Measurements from ENCODE around the gene PTCD2. TPM values are rescaled to one million over a fixed set of nuclear protein-coding genes. Genes with fewer than 3 reads are reported as not detected.

Gene PTCD2
- total RNA-seq, 1 experiment from 2014 or later: 19.3 TPM

DNA sequence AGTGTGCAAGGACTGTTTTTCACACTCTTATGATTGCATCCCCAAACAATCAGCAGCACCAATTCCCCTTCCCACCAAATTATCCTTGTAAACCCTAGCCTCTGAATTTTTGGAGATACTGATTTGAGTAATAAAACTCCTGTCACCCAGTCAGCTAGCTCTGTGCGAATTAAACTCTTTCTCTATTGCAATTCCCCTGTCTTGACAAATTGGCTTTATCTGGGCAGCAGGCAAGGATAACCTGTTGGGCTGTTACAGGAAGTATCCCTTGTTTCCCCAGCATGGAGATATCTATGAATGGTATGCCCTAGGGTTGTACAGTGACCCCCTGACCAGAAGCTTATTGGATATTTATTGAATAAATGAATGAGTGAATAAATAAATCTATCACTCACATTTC lies 80.8 kb downstream of the PTCD2 start:
- CTCF ChIA-PET: no interaction called here
- intact Hi-C loops (cut with micrococcal nuclease): no loop called here
- Histone ChIP-seq H3K4me3 (replicated peaks in 1 of 2; ENCODE audit: low read depth in 1 of 2, low read length in 2 of 2) (no peak overlapping the region), H2AFZ (ENCODE audit: low read depth, low read length, poor library complexity, severe bottlenecking) (no peak overlapping the region), H3K79me2 (ENCODE audit: insufficient read depth, low read length) (no peaks in the 10 kb centered on the region), H3K27me3 (ENCODE audit: insufficient read depth, low read length) (no peaks in the 10 kb centered on the region), H4K20me1 (ENCODE audit: insufficient read depth) (no peaks in the 10 kb centered on the region), H3K9me2 (ENCODE audit: insufficient read depth) (no peaks in the 10 kb centered on the region), H3K36me3 (ENCODE audit: control insufficient read depth in 1 of 2, insufficient read depth in 2 of 2, low read length in 2 of 2) (no peaks in the 10 kb centered on the region), H3K4me2 (ENCODE audit: low read length) (no peak overlapping the region), H3K9ac (ENCODE audit: low read length) (no peak overlapping the region), H3K27ac (ENCODE audit: low read depth, low read length) (no peak overlapping the region), H3K4me1 (ENCODE audit: control insufficient read depth in 1 of 2, insufficient read depth in 2 of 2, low read length in 2 of 2) (no peaks in the 10 kb centered on the region), H3K9me3 (ENCODE audit: control insufficient read depth in 1 of 2, insufficient read depth in 1 of 2, low read depth in 1 of 2, low read length in 2 of 2) (peaks cover 5 to 11% of the 10 kb centered on the region in 2 experiments; a peak in 3 of 4 replicates)
- no peak for DNase-seq (ENCODE audit: low read depth, low spot score)
- RAD21 ChIA-PET (ENCODE audit: low non-redundant PET in 1 of 2, low total read pairs in 2 of 2, uncharacterized antibody in 2 of 2, unreplicated experiment in 2 of 2): no interaction called here
- ATAC-seq: no peak
- no peak for TF ChIP-seq ZNF274 (IDR thresholded peaks at IDR 0.05; ENCODE audit: low read depth, low read length)
- no peak for TF ChIP-seq EZH2 (IDR thresholded peaks at IDR 0.05)
- no peak for TF ChIP-seq ELF1 (IDR thresholded peaks at IDR 0.05; ENCODE audit: borderline replicate concordance, low read depth)
- TF ChIP-seq CBX3 (IDR thresholded peaks at IDR 0.05; ENCODE audit: low read depth): peak; percentile 68; the same call in 1 of the 2 replicates
- POLR2A ChIA-PET: no interaction called here
- no TSS peak for BruUV-seq (replicated peaks)

DNA sequence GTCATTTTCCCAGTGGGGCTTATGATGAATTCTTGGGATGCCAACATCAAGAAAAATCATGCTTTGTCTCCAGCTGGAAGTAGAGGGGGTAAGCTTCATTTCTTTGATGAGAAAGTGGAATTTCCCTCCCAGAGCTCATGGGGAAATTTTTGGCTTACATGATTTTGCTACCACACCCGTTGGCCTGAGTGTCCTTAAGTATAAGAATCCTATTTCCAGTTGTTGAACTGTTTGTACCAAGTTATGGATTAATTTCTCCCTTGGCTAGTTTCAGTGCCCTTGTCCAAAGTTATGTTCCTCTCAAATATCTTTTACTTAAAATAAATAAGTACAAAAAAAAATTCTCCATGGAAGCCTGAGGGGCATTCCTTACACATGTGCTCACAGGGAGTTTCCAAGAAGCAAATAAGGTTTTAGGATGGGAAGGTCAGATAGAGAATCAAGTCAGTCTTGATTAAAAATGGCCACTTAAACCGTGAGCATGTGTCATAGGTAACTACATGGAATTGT lies 82.3 kb downstream of the PTCD2 start:
- POLR2A ChIA-PET: no interaction called here
- no peak overlapping the region for H3K4me2 ChIP-seq (ENCODE audit: low read length)
- TF ChIP-seq RAD21 (IDR thresholded peaks at IDR 0.05; ENCODE audit: low read depth) (no peak), EZH2phosphoT487 (IDR thresholded peaks at IDR 0.05; ENCODE audit: borderline replicate concordance) (no peak), TCF7L2 (IDR thresholded peaks at IDR 0.05; ENCODE audit: borderline replicate concordance, extremely low read depth, insufficient read depth, insufficient read length) (no peak), EZH2 (IDR thresholded peaks at IDR 0.05) (no peak), REST (IDR thresholded peaks at IDR 0.05; ENCODE audit: low read depth) (no peak), ELF1 (IDR thresholded peaks at IDR 0.05; ENCODE audit: borderline replicate concordance, low read depth) (no peak), POLR2AphosphoS5 (IDR thresholded peaks at IDR 0.05; ENCODE audit: low read depth, low read length) (no peak), CEBPB (IDR thresholded peaks at IDR 0.05; ENCODE audit: low read depth) (no peak), JUND (IDR thresholded peaks at IDR 0.05) (no peak), YY1 (IDR thresholded peaks at IDR 0.05; ENCODE audit: extremely low read depth, insufficient replicate concordance, low read depth, low read length) (no peak)
- TF ChIP-seq, protein P1, sequence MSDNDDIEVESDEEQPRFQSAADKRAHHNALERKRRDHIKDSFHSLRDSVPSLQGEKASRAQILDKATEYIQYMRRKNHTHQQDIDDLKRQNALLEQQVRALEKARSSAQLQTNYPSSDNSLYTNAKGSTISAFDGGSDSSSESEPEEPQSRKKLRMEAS (IDR thresholded peaks at IDR 0.05): no peak
- TF ChIP-seq, protein P2, sequence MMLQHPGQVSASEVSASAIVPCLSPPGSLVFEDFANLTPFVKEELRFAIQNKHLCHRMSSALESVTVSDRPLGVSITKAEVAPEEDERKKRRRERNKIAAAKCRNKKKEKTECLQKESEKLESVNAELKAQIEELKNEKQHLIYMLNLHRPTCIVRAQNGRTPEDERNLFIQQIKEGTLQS (IDR thresholded peaks at IDR 0.05): no peak
- TF ChIP-seq, protein P3, sequence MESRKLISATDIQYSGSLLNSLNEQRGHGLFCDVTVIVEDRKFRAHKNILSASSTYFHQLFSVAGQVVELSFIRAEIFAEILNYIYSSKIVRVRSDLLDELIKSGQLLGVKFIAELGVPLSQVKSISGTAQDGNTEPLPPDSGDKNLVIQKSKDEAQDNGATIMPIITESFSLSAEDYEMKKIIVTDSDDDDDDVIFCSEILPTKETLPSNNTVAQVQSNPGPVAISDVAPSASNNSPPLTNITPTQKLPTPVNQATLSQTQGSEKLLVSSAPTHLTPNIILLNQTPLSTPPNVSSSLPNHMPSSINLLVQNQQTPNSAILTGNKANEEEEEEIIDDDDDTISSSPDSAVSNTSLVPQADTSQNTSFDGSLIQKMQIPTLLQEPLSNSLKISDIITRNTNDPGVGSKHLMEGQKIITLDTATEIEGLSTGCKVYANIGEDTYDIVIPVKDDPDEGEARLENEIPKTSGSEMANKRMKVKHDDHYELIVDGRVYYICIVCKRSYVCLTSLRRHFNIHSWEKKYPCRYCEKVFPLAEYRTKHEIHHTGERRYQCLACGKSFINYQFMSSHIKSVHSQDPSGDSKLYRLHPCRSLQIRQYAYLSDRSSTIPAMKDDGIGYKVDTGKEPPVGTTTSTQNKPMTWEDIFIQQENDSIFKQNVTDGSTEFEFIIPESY (IDR thresholded peaks at IDR 0.05; ENCODE audit: extremely low read depth, insufficient replicate concordance, low read length): no peak

More for the DNA sequence above, 82.3 kb downstream of the PTCD2 start:
- RAD21 ChIA-PET (ENCODE audit: low non-redundant PET in 1 of 2, low total read pairs in 2 of 2, uncharacterized antibody in 2 of 2, unreplicated experiment in 2 of 2): no interaction called here
- no peaks in the 10 kb centered on the region for H3K36me3 ChIP-seq (ENCODE audit: control insufficient read depth in 1 of 2, insufficient read depth in 2 of 2, low read length in 2 of 2)
- BruUV-seq (replicated peaks): no TSS peak
- no peak for DNase-seq (ENCODE audit: low read depth, low spot score)
- no peak overlapping the region for H3K9ac ChIP-seq (ENCODE audit: low read length)
- CTCF ChIA-PET: no interaction called here
- H3K79me2 ChIP-seq (ENCODE audit: insufficient read depth, low read length): no peaks in the 10 kb centered on the region
- H3K27me3 ChIP-seq (ENCODE audit: insufficient read depth, low read length): no peaks in the 10 kb centered on the region
- intact Hi-C loops (cut with micrococcal nuclease): no loop called here
- peaks cover 5 to 11% of the 10 kb centered on the region in 2 experiments; a peak in 3 of 4 replicates for H3K9me3 ChIP-seq (ENCODE audit: control insufficient read depth in 1 of 2, insufficient read depth in 1 of 2, low read depth in 1 of 2, low read length in 2 of 2)
- H3K9me2 ChIP-seq (ENCODE audit: insufficient read depth): no peaks in the 10 kb centered on the region
- H3K4me3 ChIP-seq (replicated peaks in 1 of 2; ENCODE audit: low read depth in 1 of 2, low read length in 2 of 2): no peak overlapping the region
- H4K20me1 ChIP-seq (ENCODE audit: insufficient read depth): no peaks in the 10 kb centered on the region
- no peak overlapping the region for H2AFZ ChIP-seq (ENCODE audit: low read depth, low read length, poor library complexity, severe bottlenecking)
- no peak overlapping the region for H3K27ac ChIP-seq (ENCODE audit: low read depth, low read length)
- H3K4me1 ChIP-seq (ENCODE audit: control insufficient read depth in 1 of 2, insufficient read depth in 2 of 2, low read length in 2 of 2): no peaks in the 10 kb centered on the region
- no peak for ATAC-seq

Data from HCT116 (cell line).